Inferior parietal cortex (tissue), 1 donor: ENCODE data around the gene EXOC3L2.

Source experiments
- DNase-seq: peaks from one replicate; pipeline ENCODE4 v3.0.0-alpha.2; 2016; ENCODE audit errors: extremely low spot score

EXOC3L2 gene

DNA sequence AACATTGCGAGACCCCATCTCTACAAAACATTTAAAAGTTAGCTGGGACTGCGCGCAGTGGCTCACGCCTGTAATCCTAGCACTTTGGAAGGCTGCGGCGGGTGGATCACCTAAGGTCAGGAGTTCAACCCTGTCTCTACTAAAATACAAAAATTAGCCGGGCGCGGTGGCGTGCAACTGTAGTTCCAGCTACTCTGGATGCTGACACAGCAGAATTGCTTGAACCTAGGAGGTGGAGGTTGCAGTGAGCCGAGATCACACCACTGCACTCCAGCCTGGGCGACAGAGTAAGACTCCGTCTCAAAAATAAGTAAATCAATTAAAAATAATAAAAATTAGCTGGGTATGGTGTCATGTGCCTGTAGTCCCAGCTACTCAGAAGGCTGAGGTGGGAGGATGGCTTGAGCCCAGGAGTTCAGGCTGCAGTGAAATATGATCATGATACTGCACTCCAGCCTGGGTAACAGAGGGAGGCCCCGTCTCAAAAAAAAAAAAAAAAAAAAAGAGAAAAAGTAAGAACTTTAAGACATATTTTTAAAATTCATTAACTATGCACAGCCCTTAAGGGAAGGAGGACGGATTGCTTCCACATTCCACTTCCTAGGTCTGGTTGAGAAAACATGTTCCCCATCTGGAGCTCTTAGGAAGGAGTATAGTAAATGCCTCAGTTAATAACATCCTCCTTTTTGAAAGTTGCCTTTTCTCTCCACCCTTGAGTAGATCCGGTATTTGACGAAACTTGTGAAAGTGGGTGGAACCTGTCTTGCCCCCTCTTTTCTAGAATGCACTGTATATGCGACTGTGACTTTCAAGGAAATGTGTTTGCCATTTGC, 26.1 kb downstream of the EXOC3L2 start:
- DNase-seq = no peak

DNA sequence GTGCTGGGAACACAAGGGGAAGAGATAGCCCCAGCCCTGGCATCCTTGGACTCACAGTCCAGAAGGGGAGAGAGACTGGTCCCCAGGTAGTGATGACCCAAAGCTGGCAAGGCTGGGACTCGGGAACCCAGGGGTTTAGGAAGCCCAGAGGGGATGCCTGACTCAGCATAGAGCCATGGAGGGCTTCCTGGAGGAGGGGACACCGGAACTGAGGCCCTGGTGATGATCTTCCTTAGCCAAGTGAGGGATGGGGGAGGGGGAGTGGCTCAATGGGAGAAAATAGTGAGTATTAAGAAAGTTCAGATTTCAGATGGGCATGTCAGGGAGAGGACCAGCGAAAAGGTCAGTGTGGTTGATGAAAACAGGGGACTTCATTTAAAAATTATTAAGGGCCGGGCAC, 26.8 kb downstream of the EXOC3L2 start:
- DNase-seq = no peak

DNA sequence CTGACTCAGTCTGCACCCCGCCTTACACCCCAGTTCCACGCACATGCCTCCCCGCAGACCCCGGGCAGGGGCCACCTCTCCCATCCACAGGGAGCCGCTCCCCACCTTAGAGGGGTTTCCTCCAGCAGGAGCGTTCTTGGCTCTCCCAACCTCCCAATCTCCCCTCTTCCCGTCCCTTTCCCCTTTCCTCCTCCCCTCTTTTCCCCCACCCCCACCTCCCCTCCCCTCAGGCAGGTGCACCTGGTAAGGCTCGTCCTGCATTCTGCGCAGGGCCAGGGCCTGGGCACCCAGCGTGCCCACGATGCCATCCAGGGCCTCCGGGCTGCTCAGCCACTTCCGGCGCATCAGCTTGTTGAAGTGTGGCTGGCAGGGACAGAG, 27.3 kb downstream of the EXOC3L2 start:
- DNase-seq = no peak

DNA sequence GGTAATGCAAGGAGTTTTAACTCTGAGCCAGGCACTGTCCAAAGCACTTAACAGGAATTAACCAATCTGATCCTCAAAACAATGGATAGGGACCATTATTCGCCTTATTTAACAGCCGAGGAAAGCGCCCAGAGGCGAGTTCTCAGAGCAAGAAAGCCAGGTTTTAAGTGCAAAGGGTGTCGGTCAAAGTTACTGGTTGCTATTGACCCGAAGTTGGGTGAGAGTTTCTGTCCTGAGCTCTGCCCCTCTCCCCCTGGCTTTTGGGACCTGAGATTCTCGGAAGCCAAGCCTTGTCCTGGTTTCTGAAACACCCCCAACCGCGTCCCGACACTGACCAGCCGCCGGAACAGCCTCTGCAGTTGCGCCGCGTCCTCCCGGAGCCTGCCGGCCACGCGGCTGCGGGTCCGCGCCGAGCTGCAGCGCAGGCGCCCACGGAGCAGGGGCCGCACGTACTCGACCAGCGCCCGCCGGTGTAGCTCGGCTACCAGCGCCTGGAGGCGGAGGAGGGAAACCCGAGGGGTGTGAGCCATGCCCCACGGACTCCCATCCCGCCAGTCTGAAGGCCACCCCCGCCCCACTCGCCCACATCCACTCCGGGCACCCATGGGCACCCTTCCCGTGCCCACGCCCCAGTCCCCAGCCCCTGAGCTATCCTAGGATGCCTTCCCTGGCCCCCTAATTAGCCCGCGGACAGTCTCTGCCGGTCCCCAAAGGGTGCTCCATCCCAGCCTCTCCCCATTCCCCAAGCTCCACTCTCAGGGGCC, 27.8 kb downstream of the EXOC3L2 start:
- DNase-seq = no peak

DNA sequence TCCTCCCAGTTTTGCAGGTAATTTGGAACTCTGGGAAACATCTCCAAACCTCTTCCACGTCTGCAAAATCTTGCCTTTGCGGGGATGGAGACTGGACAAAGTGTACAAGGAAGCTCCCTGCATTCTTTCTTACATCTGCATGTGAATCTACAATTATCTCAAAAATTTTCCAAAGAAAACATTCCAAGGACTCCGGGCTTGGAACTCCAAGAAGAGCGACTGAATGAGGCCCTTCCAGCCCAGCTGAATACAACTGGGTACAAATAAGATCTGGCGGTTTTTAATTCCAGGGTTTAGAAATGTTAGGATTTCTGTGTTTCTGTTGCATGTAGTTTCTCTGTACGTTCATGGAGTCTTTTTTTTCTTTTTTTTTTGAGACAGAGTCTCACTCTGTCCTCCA, 28.5 kb downstream of the EXOC3L2 start:
- DNase-seq = no peak

DNA sequence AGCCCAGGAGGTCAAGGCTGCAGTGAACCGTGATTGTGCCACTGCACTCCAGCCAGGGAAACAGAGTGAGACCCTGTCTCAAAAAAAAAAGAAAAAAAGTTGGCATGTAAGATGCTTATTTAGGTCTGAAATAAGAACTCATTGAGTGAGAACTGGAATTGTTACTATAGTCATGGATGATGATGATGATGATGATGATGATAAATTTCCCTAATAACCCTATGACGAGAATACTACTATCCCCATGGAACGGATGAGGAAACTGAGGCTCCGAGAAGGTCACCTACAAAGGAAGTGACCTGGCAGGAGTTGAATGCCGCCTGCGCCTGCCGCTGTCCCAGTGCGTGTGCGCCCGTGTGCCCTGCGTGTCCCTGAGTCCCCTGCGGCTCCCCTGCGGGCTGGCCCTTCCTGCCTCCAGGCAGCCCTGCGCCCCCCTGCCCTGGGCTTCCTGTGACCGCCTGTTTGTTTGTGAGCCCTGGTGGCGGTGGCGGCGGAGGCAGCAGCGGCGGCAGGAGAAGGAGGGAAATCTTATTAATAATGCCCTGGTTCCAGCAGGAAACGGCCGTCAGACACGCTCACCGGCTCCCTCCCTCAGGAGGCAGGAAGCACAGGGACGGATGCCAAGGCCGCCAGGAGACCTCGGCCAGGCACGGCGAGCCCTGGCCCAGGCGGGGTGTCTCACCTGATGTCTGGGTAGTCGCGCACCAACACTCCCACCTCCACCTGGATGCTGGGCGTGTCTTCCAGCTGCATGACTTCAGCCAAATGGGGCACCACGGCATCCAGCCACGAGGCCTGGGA, 29.6 kb downstream of the EXOC3L2 start:
- DNase-seq = no peak

DNA sequence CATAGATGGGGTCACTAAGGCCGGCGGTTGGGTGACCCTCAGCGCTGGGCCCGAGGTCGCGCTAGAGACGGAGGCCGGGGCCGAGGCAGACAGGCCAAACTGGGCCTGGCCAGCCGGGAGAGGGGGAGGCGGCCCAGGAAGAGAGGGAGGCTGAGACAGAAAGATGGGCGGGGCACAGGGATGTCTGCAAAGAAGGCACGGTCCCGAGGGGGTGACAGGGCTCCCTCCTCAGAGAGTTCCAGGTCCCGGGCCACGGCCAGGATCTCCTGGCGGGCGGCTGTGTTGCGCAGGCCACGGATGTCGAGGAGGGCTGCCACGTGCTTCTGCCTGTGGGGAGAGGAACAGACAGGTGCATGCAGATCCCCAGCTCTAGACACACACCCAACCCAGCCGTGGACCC, 32.2 kb downstream of the EXOC3L2 start:
- no peak for DNase-seq

DNA sequence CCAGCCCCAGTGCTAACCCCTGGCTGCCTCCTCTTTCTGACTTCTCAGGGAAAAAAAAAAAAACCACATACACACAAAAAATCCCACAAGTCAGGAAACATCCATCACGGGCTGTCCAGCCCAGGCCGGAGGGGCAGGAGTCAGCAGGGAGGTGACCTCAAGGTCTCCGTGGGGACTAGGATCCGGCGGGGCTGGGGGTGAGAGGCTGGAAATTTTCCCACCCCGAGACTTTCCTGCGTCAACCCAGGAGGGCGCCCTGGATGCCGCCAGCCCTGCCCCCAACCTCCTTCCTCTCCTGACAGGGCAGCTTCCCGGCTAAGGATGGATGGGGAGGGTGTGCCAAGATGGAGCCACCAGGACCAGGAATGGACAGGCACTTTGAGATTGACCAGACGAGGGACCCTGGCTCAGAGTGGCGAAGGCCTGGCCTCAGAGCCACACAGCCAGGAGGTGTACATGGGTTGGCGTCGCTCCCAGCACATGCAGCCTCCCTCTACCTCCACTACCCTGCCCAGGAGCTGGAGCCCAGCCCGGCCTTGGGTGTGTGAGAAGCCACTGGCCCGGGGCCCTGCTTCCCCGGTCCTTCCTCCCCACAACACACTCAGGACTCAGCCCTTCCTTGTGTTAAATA, 33.3 kb downstream of the EXOC3L2 start:
- DNase-seq = no peak

DNA sequence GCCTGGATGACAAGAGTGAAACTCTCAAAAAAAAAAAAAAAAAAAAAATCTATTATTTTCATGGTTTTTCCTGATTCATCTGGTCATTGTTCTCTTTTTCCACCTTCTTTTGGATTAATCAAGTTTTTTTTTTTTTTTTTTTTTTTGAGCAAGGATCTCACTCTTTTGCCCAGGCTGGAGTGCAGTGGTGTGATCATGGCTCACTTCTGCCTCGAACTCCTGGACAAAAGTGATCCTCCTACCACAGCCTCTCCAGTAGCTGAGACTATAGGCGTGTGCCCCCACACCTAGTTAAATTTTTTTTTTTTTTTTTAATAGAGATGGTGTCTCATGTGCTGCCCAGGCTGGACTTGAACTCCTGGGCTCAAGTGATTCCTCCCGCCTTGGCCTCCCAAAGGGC, 38.9 kb downstream of the EXOC3L2 start:
- no peak for DNase-seq

DNA sequence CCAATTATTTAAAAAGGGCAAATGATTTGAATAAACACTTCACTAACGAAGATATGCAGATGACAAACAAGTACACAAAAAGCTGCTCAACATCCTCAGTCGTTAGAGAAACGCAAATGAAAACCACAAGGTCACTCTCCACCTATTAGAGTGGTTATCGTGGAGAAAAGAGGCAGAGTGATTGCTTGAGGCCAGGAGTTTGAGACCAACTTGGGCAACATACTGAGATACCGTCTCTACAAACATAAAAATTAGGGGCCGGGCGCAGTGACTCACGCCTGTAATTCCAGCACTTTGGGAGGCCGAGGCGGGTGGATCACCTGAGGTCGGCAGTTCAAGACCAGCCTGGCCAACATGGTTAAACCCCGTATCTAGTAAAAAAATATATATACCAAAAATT, 39.4 kb downstream of the EXOC3L2 start:
- DNase-seq = no peak

DNA sequence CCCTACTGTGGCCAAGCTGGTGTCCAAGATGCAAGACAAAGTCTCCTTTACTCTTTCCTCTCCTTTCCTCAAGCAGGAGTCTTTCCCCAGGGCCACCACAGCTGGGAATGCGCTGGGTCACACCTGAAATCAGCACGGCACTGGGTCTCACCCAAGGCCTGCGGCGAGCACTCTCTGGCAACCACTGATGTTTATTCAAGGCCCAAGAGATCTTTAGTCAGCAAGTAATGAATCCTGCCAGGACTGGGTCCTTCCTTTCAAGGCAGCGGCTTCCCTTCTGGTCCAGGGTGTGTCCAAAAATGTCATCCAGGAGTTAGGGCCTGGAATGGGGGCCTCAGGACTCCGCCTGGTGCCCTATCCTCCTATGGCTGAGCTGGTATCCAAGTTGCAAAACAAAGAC, 42.6 kb downstream of the EXOC3L2 start:
- DNase-seq = no peak

DNA sequence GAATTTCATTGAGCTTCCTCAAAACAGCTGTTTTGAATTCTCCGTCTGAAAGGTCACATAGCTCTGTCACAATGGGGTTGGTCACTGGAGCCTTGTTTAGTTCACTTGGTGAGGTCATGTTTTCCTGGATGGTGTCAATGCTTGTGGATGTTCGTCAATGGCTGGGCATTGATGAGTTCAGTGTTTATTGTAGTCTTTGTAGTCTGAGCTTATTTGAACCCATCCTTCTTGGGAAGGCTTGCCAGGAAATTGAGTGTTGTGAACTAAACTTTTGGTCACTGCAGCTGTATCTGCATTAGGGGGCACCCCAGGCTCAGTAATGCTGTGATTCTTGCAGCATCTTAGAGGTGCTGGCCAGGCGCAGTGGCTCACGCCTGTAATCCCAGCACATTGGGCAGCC, 44.6 kb downstream of the EXOC3L2 start:
- peak; percentile 31 for DNase-seq

DNA sequence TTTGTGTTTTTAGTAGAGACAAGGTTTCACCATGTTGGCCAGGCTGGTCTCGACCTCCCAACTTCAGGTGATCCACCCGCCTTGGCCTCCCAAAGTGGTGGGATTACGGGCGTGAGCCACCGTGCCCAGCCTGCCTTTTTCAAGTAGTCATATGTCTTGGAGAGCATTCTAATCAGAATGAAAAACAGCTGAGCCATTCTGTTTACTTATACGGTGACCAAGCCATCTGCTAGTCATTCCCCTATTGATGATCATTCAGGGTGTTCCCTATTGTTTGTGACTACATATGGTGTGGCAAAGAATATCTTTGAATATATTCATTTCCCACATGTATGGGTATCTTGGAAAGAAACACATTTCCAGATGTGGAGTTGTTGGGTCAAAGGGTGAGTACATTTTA, 49.4 kb downstream of the EXOC3L2 start:
- DNase-seq = no peak

DNA sequence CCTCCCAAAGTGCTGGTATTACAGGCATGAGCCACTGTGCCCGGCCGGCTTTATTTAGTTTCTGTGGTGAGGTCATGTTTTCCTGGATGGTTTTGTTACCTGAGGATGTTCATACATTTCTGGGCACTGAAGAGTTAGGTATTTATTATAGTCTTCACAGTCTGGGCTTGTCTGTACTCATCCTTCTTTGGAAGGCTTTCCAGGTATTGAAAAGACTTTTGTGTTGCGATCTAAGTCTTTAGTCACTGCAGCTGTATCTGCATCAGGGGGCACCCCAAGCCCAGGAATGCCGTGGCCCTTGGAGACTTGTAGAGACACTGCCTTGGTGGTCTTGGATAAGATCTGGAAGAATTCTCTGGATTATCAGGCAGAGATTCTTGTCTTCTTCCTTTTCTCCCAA, 53.8 kb downstream of the EXOC3L2 start:
- no peak for DNase-seq

DNA sequence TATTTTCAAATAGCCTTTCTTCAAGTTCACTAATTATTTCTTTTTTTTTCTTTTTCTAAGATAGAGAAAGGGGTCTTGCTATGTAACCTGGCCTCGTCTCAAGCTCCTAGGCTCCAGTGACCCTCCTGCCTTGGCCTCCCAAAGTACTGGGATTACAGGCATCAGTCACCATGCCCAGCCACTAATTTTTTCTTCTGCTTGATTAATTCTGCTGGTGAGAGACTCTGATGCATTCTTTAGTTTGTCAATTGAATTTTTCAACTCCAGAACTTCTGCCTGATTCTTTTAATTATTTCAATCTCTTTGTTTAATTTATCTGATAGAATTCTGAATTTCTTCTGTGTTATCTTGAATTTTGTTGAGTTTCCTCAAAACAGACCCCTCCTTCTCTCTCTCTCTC, 55.2 kb downstream of the EXOC3L2 start:
- DNase-seq = no peak

DNA sequence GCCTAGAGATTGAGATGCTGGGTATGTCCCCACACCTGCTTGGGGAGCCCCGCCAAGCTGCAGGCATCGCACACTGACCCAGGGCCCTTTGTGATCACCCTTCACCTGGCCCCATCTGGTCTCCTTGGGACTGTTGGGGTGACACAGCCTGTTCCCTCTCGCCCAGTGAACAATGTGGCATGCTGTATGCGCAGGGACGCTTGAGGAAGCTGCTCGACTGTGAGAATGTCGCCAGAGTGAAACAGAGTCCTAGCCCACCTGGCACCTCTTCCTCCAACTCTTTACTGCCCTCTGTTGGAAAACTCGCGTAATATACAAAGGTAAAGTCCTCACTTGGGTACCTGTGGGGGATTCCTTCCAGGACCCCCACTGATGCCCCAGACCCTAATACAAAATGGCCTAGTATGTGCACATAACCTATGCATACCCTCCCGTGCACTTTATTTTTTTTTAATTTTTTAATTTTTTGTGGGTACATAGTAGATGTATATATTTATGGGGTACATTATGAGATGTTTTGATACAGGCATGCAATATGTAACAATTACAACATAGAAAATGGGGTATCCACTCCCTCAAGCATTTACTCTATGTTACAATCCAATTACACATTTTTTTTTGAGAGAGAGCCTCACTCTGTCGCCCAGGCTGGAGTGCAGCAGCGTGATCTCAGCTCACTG, 57.6 kb downstream of the EXOC3L2 start:
- DNase-seq = peak; percentile 6

DNA sequence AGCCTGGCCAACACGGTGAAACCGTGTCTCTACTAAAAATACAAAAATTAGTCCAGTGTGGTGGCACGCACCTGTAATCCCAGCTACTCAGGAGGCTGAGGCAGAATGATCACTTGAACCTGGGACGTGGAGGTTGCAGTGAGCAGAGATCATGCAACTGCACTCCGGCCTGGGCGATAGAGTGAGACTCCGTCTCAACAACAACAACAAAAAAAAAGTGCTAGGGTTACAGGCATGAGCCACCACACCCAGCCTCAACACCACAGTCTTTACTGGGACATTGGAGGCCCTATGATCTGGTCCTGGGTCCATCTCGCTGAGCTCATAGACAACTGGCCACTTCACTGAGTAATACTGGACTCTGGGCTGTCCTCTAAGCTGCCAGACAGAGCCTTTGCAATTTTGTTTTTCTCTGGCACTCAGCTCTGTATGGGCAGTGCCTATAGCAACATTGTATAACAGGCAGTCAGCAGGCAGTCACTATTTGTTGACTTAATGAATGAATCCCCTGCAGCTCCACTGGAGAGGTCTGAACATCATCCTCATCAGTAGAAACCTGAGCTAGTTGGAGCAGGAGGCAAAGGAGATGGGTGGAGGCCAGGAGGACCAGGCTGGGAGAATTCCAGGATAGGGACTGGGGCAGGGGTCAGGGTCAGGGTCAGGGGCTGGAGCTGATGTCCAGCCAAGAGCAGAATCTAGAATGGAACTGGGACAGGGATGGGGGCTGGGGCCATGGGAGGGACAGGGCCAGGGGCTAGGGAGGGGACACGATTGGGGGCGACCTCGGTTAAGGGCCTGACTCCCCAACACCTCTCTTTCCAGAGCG, 58.5 kb downstream of the EXOC3L2 start:
- no peak for DNase-seq

DNA sequence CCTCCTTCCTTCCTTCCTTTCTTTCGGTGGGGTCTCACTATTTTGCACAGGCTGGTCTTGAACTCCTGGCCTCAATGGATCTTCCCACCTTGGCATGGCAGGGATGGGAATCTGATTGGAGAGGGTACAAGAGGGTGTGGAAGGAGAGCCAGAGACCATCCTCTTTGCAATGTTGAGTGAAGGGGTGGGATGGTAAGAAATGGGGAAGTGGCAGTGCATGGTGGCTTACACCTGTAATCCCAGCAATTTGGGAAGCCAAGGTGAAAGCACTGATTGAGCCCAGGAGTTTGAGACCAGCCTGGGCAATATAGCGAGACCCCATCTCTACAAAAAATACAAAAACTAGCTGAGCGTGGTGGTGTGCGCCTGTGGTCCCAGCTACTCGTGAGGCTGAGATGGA, 61.1 kb downstream of the EXOC3L2 start:
- no peak for DNase-seq

DNA sequence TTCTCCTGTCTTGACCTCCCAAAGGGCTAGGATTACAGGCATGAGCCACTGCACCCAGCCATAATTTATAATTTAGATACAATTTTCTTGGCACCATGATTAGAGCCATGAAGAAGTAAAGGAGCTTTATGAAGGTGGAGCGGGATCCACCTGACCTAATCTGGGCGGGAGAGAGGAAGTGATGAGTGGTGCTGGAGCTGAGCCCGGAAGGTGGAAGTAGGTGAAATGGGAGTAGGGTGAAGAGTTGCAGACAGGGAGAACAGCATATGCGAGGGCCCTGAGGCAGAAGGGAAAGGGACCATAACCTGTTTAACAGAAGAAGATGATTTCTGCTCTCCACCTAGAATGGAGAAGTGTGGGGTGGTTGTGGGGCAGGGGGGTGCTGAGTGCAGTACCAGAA, 62.4 kb downstream of the EXOC3L2 start:
- no peak for DNase-seq

DNA sequence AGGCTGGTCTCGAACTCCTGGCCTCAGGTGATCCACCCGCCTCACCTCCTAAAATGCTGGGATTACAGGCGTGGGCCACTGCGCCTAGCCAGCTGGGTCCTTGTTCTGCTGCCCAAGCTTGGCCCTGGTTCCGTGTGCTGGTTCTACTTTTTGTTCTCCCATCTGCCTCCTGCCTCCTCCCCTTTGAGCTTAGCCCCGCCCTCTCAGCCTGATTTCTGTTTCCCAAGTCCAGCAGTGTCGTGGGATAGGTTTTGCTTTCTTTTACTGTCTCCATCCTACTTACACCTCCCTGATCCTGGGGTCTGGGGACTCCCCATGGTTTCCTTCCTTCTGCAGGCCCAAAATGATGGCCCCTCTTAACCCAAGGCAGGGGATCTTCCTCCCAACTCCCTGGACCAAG, 64.3 kb downstream of the EXOC3L2 start:
- no peak for DNase-seq
